NCI-H1105 (cell line): Measurements from ENCODE around the gene VEGFD.

Source experiments
- DNase-seq: peaks from one replicate; lab custom pipeline; 2025; lab: John Stamatoyannopoulos, UW

The VEGFD gene, protein sequence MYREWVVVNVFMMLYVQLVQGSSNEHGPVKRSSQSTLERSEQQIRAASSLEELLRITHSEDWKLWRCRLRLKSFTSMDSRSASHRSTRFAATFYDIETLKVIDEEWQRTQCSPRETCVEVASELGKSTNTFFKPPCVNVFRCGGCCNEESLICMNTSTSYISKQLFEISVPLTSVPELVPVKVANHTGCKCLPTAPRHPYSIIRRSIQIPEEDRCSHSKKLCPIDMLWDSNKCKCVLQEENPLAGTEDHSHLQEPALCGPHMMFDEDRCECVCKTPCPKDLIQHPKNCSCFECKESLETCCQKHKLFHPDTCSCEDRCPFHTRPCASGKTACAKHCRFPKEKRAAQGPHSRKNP

DNA sequence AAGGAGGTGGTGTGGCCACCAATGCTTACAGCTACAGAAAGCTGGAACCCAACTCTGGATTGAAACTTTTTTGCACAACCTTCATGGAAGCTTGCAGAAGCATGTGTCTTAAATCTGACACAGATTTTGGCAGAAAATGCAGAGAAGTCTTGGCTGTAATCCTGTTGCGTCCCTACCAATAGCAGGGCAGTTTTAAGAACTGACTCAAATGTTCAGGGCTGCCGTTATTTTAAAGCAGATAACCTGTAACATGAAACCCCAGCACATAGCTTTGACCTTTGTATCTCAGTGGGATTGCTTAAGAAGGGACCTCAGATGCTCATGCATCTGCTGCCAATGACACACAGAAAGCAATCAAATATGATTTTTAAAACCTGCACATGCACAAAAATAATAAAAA is at the start of gene VEGFD:
VEGFD (minus strand) TSS at position 110 of the 400 bp plus-strand sequence. CDS start 467 bp downstream, outside the sequence.
- DNase-seq = no peak

DNA sequence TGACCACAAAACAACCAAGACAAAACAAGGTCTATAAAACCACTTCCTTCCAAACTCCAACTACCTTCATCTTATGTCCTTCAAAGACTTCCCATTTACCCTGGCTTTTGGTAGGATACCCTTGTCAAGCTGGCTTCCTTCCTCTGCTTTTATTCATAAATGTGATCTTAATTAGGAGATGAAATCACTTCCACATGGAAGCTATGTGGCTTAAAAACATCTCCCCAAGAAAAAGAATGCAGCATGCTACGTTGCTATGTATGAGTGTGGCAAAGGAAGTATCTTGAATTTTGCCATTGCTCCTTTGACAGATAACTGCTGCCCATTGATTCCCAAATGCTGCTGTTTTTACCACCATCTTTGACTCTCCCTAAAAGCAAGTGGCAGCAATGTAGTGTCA is 46.4 kb upstream of the VEGFD start:
- DNase-seq = no peak

DNA sequence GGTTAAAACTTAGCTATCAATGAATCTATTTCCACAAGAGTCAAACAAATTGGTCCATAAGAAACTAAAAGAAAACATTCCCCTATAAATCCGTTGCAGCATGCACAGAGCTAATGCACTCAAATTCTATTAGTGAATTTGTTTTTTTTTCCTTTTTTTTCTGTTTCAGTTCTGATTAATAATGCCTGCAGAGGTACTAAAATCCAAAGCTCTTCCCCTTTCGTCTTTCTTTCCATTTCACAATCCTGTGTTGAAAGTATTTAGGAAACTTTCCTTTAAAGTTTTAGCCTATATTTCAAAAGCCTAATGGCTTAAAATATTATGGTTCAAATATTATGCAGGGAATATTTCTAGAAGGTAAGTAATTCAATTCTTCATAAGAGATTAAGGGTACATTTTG is 45.9 kb upstream of the VEGFD start:
- no peak for DNase-seq

DNA sequence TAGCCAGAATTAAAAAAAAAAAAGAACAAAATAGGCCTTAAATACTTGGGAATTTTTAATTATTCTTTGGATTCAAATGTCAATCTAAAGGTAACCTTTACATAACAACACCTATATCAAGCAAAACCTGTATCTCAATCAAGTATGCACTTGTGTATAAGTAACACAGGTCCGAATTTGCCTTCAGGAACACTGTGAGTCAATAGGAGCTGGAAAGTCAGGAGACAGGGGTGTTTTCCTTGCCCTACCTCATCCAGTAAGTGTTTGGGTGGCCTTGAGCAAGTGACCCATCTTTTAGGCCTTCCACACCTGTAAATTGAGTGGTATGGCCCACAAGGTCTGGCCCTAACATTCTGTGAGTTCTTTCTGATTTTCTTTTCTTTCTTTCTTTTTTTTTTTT is 40.8 kb upstream of the VEGFD start:
- DNase-seq = no peak

DNA sequence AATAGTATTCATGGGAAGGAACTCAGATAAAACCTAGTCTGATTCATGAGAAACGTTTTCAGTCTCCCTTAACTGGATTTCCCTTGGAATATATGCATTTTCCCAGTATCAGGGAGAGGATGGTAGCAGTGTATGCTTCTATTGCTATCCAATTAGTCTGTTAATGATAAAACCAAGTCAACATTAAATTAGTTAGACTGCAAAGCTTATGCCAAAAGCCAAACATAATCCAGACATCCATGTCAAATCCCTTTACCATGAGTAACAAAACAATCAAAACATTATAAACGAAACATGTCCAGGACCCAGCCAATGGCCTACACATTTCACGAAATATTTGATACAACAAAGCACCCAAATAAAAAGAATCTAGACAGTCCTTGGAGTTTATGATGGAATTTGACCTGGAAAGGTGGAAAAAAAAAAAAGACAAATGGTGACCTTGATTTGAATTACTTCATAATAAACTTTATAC is 34.5 kb upstream of the VEGFD start:
- DNase-seq = no peak

DNA sequence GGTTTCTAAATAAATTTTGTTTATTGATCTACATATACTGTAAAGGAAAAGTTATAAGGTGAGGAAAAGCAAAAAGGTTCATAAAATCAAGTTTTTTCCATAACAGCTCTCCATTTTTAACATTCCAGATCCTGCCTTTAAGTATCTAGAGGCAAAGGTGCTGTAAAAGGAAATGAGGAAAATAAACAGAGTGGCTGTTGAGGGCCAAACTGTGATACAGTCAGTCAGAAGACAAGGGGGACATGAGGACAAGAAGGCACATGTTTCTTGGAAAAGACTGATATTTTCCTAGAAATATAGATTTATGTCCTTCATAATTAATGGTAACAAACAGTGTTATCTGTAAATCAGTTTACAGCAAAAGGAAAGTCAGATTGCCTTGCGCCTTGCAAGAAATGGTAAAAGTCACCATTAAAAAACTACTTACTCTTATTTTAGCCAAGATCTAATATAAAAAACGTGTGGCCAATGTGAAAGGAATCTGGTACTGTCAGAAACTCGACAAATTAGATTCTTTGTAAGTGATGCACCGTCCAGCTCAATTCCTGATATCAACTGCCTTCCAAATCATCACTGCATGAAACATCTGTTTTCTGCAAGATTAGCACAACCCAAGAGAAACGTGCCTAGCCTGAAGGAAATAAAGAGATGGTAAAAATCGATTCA is 34.0 kb upstream of the VEGFD start:
- no peak for DNase-seq

DNA sequence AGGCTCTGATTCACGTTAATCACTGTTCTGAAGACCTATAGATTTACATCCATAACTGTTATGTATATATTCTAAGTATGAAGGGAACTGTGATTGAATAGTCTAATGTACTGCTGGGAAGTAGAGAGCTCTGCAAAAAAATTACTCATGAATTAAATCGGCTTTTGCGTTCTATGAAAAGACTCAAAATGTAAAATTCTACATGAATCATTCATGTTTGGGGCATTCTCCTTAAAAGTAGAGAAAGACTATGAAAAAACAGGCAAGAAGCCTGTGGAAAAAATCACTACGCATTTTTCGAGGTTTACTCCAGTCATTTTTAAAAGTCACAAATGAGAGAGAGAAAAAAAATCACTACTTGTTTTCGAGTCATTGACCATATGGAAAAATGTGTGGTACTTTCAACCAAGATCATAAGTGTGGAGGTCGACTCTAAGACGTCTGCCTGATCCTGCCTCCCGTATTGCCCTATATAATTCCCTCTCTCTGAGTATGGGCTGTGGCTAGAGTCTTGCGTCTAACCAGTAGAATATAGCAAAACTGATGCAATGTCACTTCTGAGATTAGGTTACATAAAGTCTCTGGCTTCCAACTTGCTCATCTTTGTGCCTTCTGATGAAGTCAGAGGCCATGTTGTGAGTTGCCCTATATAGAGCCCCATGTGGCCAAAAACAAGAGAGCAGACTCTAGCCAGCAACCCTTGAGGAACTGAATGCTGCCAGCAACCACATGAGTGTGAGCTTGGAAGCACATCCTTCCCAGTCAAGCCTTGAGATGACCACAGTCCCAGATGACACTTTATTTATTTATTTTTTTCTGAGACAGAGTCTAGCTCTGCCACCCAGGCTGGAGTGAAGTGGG is 32.1 kb upstream of the VEGFD start:
- no peak for DNase-seq

DNA sequence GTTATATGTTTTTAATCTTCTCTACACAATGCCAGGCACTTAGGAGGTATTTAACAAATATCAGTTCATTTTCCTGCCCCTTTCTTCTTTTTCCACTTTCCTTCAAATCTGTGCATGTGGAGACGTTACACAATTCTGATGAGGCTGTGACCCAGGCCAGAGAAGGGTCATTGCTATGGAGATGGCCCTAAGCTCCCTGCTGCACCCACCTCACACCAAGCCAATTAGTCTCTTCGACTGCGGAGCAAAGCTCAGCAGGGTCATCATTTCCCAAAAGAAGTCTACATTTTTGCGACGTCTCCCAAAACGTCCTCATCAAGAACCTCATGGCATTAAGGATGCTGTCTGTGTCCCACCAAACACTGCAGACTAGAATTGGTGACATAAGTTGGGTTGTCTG is 28.9 kb upstream of the VEGFD start:
- DNase-seq = no peak

DNA sequence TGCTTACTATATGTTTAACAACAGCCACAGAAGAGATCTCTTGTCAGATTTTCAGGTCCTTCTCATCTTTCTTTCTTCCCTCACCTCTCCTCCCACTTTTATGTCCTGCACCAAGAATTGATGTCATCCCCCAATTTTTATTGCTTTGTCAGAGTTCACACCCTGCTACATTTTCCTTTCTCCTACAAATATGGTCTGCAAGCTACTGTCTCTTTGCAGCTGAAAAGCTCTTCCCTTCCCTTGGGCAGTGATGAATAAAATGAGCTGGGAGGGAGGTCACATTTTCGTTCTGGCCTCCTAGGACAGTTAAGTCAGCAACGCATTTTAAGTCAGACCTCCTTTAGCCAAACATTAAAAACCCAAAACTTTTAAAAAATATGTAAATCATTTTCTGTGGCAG is 26.7 kb upstream of the VEGFD start:
- DNase-seq = no peak

DNA sequence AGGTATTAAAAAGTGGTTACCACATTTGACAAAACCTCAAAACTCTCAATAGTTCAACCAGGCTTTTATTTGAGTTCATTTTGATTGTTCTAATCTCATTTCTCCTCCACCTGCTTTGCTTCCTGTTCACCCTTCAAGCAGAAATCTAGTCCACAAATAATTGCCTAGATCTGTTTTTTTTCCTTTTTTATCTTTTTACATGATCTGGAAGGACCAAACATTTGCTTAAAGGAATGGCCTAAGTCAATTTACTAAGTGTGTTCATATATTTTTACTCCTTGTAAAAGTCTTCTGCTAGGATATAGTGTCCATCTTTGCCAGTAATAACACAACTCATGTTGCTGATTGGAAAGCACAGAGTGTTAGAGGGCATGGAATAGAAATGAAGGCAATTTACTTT is 26.2 kb upstream of the VEGFD start:
- DNase-seq = no peak

DNA sequence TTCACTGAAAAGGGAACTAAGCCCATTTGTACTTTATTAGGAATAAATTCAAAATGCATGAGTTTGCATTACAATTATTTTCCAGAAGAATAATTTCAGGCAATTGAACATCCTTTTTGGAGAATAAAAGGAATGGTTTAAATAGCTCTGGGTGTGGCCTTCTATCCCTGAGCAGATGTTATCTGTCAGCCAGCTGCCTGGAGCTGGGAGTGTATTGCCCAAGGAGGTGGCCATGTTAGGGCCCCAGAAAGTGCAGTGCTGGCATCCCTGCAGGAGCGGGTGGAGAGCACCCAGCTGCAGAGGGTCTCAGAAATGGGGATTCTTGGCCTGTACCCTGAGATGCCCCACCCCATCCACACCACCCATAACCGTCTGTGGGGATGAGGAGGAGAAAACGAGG is 21.6 kb upstream of the VEGFD start:
- DNase-seq = no peak

DNA sequence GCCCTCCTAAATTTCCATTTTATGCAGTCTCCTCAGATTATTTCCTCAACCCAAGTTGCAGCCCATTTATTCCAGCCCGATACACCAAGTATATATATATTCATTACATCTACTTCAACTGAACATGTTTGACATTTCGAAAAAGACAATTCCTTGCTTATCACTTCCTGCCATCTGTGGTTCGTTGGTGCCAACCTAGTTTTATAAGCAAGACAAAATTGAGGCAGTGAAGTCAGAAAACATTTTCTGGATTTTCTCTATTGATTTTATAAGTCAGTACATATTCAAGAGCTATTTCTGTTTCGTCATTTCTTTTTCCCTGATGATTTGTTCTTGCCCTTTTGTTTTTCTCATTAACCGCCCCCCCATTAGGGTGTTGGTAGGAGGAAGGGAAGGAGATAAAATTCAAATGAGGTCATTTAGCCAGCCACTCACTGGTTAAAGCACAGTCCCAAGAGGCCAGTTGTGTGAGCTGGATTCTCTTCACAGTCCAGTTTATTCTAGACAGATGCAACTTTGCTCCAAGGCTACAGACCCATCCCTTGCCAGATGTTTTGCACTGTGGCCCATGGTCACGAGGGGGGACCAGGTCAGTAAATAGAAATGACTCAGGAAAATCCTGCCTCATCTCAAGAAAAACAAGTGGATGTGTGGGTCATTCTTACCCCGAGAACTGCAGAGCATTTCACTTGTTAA is 20.3 kb upstream of the VEGFD start:
- no peak for DNase-seq

DNA sequence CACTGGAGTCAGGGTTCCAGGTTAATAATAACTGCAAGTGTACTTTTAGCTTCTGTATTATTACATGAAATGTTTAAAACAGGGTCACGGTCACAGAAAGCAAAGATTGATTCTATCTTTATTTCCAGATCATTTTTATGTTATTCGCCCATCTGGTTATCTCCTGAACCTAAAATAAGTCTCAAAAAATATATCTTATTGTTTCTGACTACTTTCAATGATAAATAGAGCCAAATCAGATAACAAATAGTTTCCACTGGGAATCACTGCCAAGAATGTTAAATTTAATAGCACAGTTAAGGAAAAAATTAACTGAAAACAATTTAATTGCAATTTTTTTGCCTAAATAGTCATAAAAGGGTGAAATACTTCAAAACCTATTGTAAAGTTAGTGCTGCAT is 17.2 kb upstream of the VEGFD start:
- no peak for DNase-seq

DNA sequence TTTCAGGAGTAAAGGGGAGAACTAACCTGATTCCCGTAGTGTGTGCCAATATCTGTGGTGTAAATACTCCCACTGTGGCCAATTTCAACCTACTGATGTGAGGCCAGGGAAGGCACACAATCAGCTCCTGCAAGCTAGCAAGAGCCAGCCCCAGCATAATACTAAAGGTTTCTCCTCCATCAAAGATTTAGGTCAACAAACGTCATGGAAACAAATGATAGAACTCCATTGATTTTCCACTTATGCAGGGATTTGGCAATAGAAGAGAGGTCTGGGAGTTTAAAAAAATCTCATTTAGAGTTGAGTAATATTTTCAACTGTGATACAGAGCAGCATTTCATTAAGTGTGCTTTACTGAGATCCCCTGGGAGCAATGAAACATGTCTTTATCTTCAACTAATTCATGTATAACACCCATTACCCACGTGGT is 15.8 kb upstream of the VEGFD start:
- no peak for DNase-seq

DNA sequence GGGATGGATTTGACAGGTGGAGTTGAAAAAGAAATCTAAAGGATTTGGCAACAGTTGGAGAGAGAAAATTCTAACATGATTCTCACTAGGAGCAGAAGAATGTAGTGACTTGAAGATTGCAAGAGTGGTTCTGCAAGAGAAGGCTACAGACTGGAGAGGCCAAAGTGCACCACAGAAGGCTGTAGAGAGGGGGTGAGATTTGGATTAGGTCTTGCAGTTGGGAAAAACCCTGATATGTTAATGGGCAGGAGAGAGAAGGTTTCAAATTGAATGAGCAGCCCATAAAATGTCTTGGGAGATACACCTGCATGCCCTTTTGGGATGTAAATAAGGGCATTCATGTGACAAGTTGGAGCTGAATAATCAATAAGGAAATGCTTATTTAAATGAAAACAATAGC is 14.7 kb upstream of the VEGFD start:
- no peak for DNase-seq

DNA sequence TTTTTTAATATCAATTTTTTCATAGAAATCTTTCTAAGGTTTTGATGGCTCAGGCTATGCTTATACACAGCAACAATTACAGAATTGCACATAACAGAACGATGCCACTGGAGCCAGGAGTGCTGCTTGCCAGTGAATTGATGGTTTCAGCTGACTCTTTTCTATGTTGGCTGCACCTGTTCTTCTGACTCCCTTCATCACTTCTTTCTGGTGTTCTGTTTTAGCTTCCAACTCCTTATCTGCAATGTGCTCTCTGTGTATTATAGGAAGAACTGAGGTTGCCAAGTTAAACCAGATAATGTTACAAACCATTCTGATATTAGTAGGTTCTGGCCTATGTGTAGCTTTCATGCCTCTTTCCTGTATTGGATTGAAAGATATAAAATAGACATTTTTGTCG is 11.6 kb upstream of the VEGFD start:
- no peak for DNase-seq

DNA sequence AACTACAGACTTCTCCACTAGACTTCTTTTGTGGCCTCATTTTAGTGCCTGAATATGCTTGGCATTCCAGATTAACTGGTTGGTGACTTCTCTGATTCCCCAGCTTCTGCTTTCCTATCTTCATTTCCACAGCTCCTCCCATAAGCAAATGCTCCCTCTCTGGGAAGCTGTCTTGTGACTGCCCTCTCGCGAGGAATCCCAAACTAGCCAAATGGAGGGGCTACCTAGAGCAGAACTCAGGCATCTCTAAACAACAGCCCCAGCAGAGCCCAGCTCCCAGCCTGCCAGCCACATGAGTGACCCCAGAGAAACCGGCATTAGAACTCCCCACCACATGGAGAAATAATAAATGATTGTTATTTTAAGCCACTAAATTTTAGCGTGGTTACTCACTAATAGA is 7.6 kb upstream of the VEGFD start:
- no peak for DNase-seq

DNA sequence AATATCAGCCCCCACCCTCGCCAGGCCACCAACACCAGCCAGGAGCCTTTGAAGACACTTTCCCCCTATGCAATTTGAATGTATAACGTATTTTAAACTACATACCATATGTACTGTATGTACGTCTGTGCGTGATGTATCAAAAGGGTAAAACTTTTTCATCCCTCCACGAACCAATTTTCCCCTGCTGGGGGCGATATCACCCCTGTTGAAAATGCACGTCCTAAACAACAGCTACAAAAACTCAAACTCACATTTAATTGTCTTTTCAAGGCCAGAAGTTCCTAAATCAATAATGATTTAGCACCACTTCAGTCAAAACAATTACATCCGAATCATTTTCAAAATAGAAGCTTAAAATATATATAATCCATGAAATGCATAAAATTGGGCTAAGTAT is 1.4 kb downstream of the VEGFD start:
- no peak for DNase-seq

DNA sequence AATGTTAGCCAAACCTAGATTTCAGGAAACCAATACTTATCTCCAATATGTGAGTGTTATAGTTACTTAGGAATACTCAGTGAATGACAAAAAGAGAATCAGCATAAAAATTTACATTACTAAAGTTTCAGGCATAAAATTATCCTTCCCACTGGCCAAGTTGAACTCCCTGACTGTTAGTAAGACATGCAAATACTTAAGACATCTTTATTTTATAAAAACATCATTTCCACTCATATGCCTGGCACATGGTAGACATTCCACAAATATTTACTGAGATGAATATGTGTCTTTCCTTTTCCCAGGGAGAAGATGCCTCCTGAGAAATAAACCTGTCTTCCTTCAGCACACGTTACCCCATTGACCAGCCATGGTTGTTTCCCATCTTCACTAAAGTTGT is 7.3 kb downstream of the VEGFD start:
- DNase-seq = no peak

DNA sequence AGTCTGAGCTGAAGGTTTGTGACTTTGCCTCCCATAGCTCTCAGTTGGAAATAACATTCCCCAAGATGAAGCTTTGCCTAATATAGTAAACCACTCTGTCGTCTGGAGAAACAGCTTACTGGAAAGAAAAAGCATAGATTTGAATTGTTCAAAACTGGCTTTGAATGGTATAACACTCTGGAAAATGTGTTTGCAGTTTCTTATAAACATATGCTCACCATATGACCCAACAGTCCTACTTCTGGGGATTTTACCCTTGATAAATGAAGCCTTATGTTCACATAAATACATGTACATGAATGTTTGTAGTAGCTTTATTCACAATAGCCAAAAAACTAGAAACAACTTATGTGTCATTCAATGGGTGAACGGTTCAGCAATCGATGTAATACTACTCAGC is 10.2 kb downstream of the VEGFD start:
- no peak for DNase-seq

DNA sequence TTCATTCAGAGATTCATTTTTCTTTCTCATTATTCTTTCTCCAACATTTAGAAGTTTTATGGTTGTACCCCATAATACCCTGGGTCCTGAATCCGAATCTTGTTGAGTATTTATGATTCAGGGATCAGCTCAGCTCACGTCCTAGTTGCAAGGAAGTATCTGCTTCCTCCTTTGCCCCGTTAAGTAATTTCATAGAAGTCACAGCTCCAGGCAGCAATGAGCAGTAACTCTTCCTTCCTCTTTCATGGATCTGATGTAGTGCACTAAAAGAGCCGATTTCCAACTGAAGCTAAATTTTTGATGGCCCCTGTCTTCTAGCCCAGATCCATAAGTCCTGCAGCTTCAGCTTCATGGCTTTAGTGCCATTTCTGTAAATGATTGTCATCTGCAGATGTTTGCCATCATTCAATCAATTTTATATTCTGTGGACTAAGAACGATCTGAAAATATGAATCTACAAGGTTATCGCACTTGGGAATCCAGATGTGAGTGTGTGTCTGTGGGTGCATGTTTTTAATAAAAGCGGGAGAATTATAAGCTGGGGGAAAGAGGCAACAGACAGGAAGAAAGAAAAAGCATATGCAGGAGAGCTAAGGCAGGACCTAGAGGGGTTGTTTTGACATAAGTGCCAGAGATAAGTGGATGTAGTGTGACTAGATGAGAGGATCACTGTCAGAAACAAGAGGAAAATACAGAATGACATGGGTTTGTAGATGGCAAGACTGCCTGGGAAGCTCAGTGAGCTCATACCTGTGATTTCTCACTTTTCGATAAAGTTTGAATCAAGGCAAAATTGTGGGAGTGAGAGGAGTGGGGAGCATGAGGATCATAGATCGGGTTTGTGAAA is 17.5 kb downstream of the VEGFD start:
- no peak for DNase-seq
